Parathyroid adenoma (tissue), 2 donors: ENCODE data around the gene LIMS2.

Experiments used
- H2AFZ ChIP-seq: fragments of 300-600 bp; sonication (generic); one replicate; pipeline ENCODE4 v1.7.0; 2017; ENCODE audit warnings: antibody characterized with exemption, mild to moderate bottlenecking
- H3K27ac ChIP-seq: fragments of 300-600 bp; sonication (generic); one replicate; pipeline ENCODE4 v1.7.0; 2017
- H3K27me3 ChIP-seq: fragments of 300-600 bp; sonication (generic); one replicate; pipeline ENCODE4 v1.7.0; 2017; ENCODE audit warnings: low read length; ENCODE audit not compliant: control insufficient read depth, insufficient read depth
- H3K36me3 ChIP-seq: fragments of 300-600 bp; sonication (generic); one replicate; pipeline ENCODE4 v1.7.0; 2017; ENCODE audit warnings: low read length; ENCODE audit not compliant: control insufficient read depth, insufficient read depth
- H3K4me1 ChIP-seq: fragments of 300-600 bp; sonication (generic); one replicate; pipeline ENCODE4 v1.7.0; 2017; ENCODE audit warnings: control low read depth
- H3K4me2 ChIP-seq: fragments of 300-600 bp; sonication (generic); one replicate; pipeline ENCODE4 v1.7.0; 2017; ENCODE audit warnings: low read length
- H3K4me3 ChIP-seq: fragments of 300-600 bp; sonication (generic); one replicate; pipeline ENCODE4 v1.7.0; 2017; ENCODE audit warnings: low read depth, low read length
- H3K79me2 ChIP-seq: fragments of 300-600 bp; sonication (generic); one replicate; pipeline ENCODE4 v1.7.0; 2017; ENCODE audit warnings: control low read depth
- H3K9ac ChIP-seq: fragments of 300-600 bp; sonication (generic); one replicate; pipeline ENCODE4 v1.7.0; 2017; ENCODE audit warnings: mild to moderate bottlenecking
- H3K9me3 ChIP-seq: fragments of 300-600 bp; sonication (generic); one replicate; pipeline ENCODE4 v1.7.0; 2017; ENCODE audit warnings: low read length; ENCODE audit not compliant: control insufficient read depth
- CTCF ChIP-seq: fragments of 300-600 bp; sonication (generic); IDR thresholded peaks from one replicate; pipeline ENCODE4 v1.7.0; 2017; ENCODE audit warnings: antibody characterized with exemption, mild to moderate bottlenecking
- donor health status: primary hyperparathyroidism.

The LIMS2 gene

GRCh38 chr2:127712999-127713398, 37.7 kb upstream of the LIMS2 start:
- TF ChIP-seq CTCF = no peak
- no peaks in the 10 kb centered on the region for H3K9me3 ChIP-seq
- H3K4me3 ChIP-seq = no peak overlapping the region
- H3K79me2 ChIP-seq = peaks cover 3% of the 10 kb centered on the region
- no peak overlapping the region for H3K9ac ChIP-seq
- H3K4me1 ChIP-seq = no peaks in the 10 kb centered on the region
- H3K36me3 ChIP-seq = no peaks in the 10 kb centered on the region
- no peak overlapping the region for H3K27ac ChIP-seq
- no peak overlapping the region for H3K4me2 ChIP-seq
- H2AFZ ChIP-seq = no peak overlapping the region
- H3K27me3 ChIP-seq = no peaks in the 10 kb centered on the region

- no peaks in the 10 kb centered on the region for H3K4me1 ChIP-seq
- H3K4me3 ChIP-seq = no peak overlapping the region
- no peaks in the 10 kb centered on the region for H3K27me3 ChIP-seq
- H3K27ac ChIP-seq = no peak overlapping the region
- H3K9me3 ChIP-seq = no peaks in the 10 kb centered on the region
- TF ChIP-seq CTCF = no peak
- no peak overlapping the region for H2AFZ ChIP-seq
- no peaks in the 10 kb centered on the region for H3K36me3 ChIP-seq
- H3K79me2 ChIP-seq = peaks cover 3% of the 10 kb centered on the region
- H3K9ac ChIP-seq = no peak overlapping the region
- no peak overlapping the region for H3K4me2 ChIP-seq
Measured at GRCh38 chr2:127709336-127709735, 34.0 kb upstream of the LIMS2 start.

- Histone ChIP-seq H3K9me3 (no peaks in the 10 kb centered on the region), H3K9ac (no peak overlapping the region), H3K4me2 (no peak overlapping the region), H3K79me2 (peaks cover 6% of the 10 kb centered on the region), H3K27ac (no peak overlapping the region), H2AFZ (no peak overlapping the region), H3K36me3 (no peaks in the 10 kb centered on the region), H3K4me3 (no peak overlapping the region), H3K27me3 (no peaks in the 10 kb centered on the region), H3K4me1 (no peaks in the 10 kb centered on the region)
- no peak for TF ChIP-seq CTCF
Measured at GRCh38 chr2:127707890-127708648, 32.7 kb upstream of the LIMS2 start.

- H3K79me2 ChIP-seq = peaks cover 6% of the 10 kb centered on the region
- H3K9ac ChIP-seq = no peak overlapping the region
- no peak overlapping the region for H3K4me2 ChIP-seq
- no peaks in the 10 kb centered on the region for H3K9me3 ChIP-seq
- no peaks in the 10 kb centered on the region for H3K36me3 ChIP-seq
- no peaks in the 10 kb centered on the region for H3K4me1 ChIP-seq
- no peak overlapping the region for H3K27ac ChIP-seq
- H2AFZ ChIP-seq = no peak overlapping the region
- H3K27me3 ChIP-seq = no peaks in the 10 kb centered on the region
- H3K4me3 ChIP-seq = no peak overlapping the region
- no peak for TF ChIP-seq CTCF
Measured at GRCh38 chr2:127706215-127706990, 31.1 kb upstream of the LIMS2 start.
